Suprapubic skin (tissue), 4 donors: ENCODE results near the gene PRKRA. TPM values are rescaled to one million over a fixed set of nuclear protein-coding genes. Genes with fewer than 3 reads are reported as not detected.
"Not testable (repeated sequence)": the region's sequence is repeated elsewhere in the genome, so short reads cannot be mapped to it uniquely, and the experiment has no call there.

ENCODE experiments used
- DNase-seq, 2 donors: peaks; one replicate each; pipeline ENCODE4 v3.0.0-alpha.2; 2019; ENCODE audit warnings: low spot score in 2 of 2
- H3K27ac ChIP-seq: fragments of 200-600 bp; sonication (generic); one replicate; pipeline ENCODE4 v1.5.1; 2019
- H3K27me3 ChIP-seq: fragments of 200-600 bp; sonication (generic); one replicate; pipeline ENCODE4 v1.5.1; 2019
- H3K36me3 ChIP-seq: fragments of 200-600 bp; sonication (generic); one replicate; pipeline ENCODE4 v1.5.1; 2019
- H3K4me1 ChIP-seq: fragments of 200-600 bp; sonication (generic); one replicate; pipeline ENCODE4 v1.5.1; 2019
- H3K4me3 ChIP-seq: fragments of 200-600 bp; sonication (generic); one replicate; pipeline ENCODE4 v1.5.1; 2019; ENCODE audit warnings: mild to moderate bottlenecking
- H3K9me3 ChIP-seq: fragments of 200-600 bp; sonication (generic); one replicate; pipeline ENCODE4 v1.5.1; 2019
- EP300 ChIP-seq: sonication (generic); formaldehyde crosslinking; IDR thresholded peaks from one replicate; pipeline ENCODE4 v1.6.1; 2017; ENCODE audit warnings: antibody characterized with exemption
- POLR2A ChIP-seq, 2 donors: fragments of 450-650 bp; IDR thresholded peaks; one replicate each; pipeline ENCODE4 v1.6.1; 2017; ENCODE audit warnings: antibody characterized with exemption in 2 of 2, mild to moderate bottlenecking in 2 of 2, moderate library complexity in 2 of 2
- POLR2AphosphoS5 ChIP-seq, 3 donors: sonication (generic); formaldehyde crosslinking; IDR thresholded peaks; one replicate each; pipeline ENCODE4 v1.6.1; 2017; ENCODE audit warnings: antibody characterized with exemption in 3 of 3
- WGBS: methylation state at CpG from one replicate; pipeline ENCODE4 v1.1.5; 2018; 5-methylcytosine and 5-hydroxymethylcytosine counted together
- total RNA-seq, 4 donors: library from RNA; depleted of rRNA; stranded (reverse); fragments of >200 nt; gene quantifications; one replicate each; pipeline ENCODE4 v1.1.0, GENCODE V29; 2016
- TF ChIP-seq, protein P1 (sequence below), 2 donors: fragments of 200-600 bp in 1 of 2; fragments of 450-650 bp in 1 of 2; sonication (generic) in 1 of 2; IDR thresholded peaks; one replicate each; pipeline ENCODE4 v1.5.1; 2016 to 2019; ENCODE audit warnings: antibody characterized with exemption in 2 of 2, mild to moderate bottlenecking in 1 of 2, moderate library complexity in 1 of 2

PRKRA gene
- total RNA-seq, 4 donors from 2014 or later: 48.7 to 83.2 (median 56.8) TPM

DNA sequence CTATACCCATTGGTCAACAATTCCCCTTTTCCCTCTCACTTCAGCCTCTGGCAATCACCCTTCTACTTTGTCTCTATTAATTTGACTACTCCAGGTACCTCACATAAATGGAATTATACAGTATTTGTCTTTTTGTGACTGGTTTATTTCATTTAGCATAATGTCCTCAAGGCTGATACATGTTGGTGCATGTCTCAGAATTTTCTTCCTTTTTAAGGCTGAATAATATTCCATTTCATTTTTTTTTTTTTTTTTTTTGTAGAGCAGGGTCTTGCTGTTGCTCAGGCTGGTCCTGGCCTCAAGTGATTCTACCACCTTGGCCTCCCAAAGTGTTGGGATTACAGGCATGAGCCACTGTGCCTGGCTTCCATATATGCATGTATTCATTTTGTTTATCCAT, 25.5 kb upstream of the PRKRA start:
- DNase-seq: no peak

DNA sequence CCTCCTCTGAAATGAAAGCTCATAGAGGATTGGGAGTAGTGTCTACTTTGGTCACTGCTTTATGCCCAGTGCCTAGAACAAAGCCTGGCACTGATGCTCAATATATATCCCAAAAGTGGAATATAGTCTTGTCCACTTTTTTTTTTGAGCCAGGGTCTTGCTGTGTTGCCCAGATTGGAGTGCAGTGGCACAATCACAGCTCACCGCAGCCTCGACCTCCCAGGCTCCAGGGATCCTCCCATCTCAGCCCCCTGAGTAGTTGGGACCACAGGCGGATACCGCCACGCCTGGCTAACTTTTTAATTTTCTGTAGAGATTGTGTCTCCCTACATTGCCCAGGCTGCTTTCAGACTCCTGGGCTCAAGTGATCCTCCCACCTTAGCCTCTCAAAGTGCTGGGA, 23.6 kb upstream of the PRKRA start:
- H3K27me3 ChIP-seq: no peaks in the 10 kb centered on the region
- H3K4me3 ChIP-seq: no peak overlapping the region
- TF ChIP-seq POLR2A (IDR thresholded peaks at IDR 0.05) (no peak), POLR2AphosphoS5 (IDR thresholded peaks at IDR 0.05) (no peak), EP300 (no peak)
- TF ChIP-seq, protein P1, sequence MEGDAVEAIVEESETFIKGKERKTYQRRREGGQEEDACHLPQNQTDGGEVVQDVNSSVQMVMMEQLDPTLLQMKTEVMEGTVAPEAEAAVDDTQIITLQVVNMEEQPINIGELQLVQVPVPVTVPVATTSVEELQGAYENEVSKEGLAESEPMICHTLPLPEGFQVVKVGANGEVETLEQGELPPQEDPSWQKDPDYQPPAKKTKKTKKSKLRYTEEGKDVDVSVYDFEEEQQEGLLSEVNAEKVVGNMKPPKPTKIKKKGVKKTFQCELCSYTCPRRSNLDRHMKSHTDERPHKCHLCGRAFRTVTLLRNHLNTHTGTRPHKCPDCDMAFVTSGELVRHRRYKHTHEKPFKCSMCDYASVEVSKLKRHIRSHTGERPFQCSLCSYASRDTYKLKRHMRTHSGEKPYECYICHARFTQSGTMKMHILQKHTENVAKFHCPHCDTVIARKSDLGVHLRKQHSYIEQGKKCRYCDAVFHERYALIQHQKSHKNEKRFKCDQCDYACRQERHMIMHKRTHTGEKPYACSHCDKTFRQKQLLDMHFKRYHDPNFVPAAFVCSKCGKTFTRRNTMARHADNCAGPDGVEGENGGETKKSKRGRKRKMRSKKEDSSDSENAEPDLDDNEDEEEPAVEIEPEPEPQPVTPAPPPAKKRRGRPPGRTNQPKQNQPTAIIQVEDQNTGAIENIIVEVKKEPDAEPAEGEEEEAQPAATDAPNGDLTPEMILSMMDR (IDR thresholded peaks at IDR 0.05): no peak
- H3K36me3 ChIP-seq: no peaks in the 10 kb centered on the region
- 92% methylated on average over 5 of the region's 5 CpGs for WGBS
- no peak for DNase-seq
- no peaks in the 10 kb centered on the region for H3K9me3 ChIP-seq
- peaks cover 12% of the 10 kb centered on the region for H3K4me1 ChIP-seq
- H3K27ac ChIP-seq: no peak overlapping the region

More for the DNA sequence above, 25.5 kb upstream of the PRKRA start:
- H3K36me3 ChIP-seq: no peaks in the 10 kb centered on the region
- H3K4me1 ChIP-seq: peaks cover 26% of the 10 kb centered on the region
- TF ChIP-seq POLR2A (IDR thresholded peaks at IDR 0.05) (no peak), EP300 (no peak), POLR2AphosphoS5 (IDR thresholded peaks at IDR 0.05) (no peak)
- TF ChIP-seq, protein P1 (IDR thresholded peaks at IDR 0.05): no peak
- H3K27ac ChIP-seq: no peak overlapping the region
- H3K4me3 ChIP-seq: no peak overlapping the region
- H3K9me3 ChIP-seq: no peaks in the 10 kb centered on the region
- no peaks in the 10 kb centered on the region for H3K27me3 ChIP-seq

DNA sequence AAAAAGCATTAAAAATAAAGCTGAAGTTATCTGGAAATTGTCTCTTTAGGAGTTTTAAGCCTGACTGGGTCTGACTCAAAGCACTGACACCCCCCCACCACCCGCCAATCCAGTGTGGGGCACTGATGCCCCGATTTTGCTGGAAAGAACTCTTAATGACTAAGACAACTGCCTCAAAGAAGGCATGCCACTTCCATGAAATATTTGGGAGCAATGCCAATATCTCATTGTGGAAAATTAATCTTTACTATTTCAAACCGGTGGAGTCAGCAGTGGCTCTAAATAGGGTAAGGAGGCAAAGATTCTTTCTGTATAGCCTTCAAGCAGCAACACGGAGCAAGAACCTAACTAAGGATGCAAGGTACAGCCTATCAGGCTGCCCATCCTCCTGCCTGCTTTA, 23.0 kb upstream of the PRKRA start:
- DNase-seq: no peak
- WGBS: 37% methylated on average over 4 of the region's 4 CpGs

DNA sequence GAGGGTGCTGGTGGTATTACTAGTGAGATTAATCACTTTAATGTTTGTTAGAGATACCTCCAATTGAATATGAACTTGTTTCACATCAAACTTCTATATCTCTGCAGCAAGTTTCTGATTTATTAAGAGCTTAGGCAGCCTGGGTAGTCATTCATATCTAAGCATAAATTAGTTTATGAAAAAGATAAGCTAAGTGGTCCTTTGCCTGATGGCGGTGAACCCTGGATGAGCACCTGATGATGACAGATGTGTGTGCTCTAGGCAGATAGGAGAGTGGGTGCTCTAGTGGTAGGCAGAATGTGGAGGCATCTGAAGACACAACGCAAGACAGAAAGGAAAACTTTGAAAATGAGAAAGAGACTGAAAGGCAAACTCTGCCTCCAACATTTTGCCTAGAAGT, 22.4 kb upstream of the PRKRA start:
- no peaks in the 10 kb centered on the region for H3K27me3 ChIP-seq
- DNase-seq: no peak
- H3K27ac ChIP-seq: no peak overlapping the region
- H3K9me3 ChIP-seq: no peaks in the 10 kb centered on the region
- WGBS: 95% methylated on average over 2 of the region's 2 CpGs
- no peak overlapping the region for H3K4me3 ChIP-seq
- H3K4me1 ChIP-seq: peaks cover 8% of the 10 kb centered on the region
- TF ChIP-seq POLR2A (IDR thresholded peaks at IDR 0.05) (no peak), POLR2AphosphoS5 (IDR thresholded peaks at IDR 0.05) (no peak), EP300 (no peak)
- TF ChIP-seq, protein P1 (IDR thresholded peaks at IDR 0.05): no peak
- peaks cover 1% of the 10 kb centered on the region for H3K36me3 ChIP-seq

More for the DNA sequence above, 23.0 kb upstream of the PRKRA start:
- Histone ChIP-seq H3K4me1 (peaks cover 8% of the 10 kb centered on the region), H3K9me3 (no peaks in the 10 kb centered on the region), H3K4me3 (no peak overlapping the region), H3K36me3 (no peaks in the 10 kb centered on the region), H3K27ac (no peak overlapping the region), H3K27me3 (no peaks in the 10 kb centered on the region)
- TF ChIP-seq, protein P1 (IDR thresholded peaks at IDR 0.05): no peak
- no peak for TF ChIP-seq EP300
- no peak for TF ChIP-seq POLR2A (IDR thresholded peaks at IDR 0.05)
- no peak for TF ChIP-seq POLR2AphosphoS5 (IDR thresholded peaks at IDR 0.05)

DNA sequence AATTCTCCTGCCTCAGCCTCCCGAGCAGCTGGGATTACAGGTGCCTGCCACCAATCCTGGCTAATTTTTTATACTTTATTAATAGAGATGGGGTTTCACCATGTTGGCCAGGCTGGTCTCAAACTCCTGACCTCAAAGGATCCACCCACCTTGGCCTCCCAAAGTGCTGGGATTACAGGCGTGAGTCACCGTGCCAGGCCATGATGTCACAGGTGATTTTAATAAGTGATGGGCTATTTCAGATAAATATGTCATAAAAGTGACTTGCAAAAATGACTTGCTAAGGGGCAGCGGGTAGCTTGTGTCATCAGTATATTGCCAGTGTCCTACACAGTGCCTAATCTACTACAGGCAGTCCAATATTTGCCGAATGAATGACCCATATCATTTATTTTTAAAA, 20.3 kb upstream of the PRKRA start:
- WGBS: 96% methylated on average over 5 of the region's 5 CpGs

DNA sequence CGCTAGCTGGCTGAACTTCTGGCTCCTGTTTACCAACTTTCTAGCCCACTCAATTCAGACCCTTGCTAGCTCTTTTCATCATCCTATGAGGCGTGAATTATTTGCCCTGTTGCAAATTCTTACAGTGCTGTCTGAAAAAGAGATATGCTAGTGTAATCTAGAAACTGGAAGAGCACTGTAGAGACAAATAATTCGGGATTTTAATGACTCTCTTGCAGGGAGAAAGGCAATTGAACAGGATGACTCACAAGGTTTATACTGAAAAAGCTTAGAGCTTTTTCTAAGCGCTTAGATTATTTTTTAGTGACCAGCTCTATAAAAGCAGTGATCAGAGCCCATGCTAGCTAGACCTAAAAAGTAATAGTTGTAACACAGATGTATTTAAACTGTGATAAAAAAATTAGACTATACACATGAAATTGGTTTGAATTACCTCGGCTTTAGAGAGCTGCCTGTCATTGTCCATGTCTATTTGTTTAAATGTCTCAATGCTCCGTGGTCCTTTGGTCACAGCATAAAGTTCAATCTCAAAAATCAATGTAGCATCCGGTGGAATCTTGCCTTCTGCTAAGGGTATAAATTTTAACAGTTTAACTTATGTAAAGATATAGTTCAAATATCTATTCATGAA, 18.4 kb upstream of the PRKRA start:
- H3K27ac ChIP-seq: no peak overlapping the region
- no peaks in the 10 kb centered on the region for H3K4me1 ChIP-seq
- WGBS: 92% methylated on average over 7 of the region's 7 CpGs
- H3K36me3 ChIP-seq: peaks cover 11% of the 10 kb centered on the region
- no peaks in the 10 kb centered on the region for H3K9me3 ChIP-seq
- DNase-seq: no peak
- no peak overlapping the region for H3K4me3 ChIP-seq
- H3K27me3 ChIP-seq: no peaks in the 10 kb centered on the region
- TF ChIP-seq POLR2A (IDR thresholded peaks at IDR 0.05) (no peak), EP300 (no peak), POLR2AphosphoS5 (IDR thresholded peaks at IDR 0.05) (no peak)
- TF ChIP-seq, protein P1 (IDR thresholded peaks at IDR 0.05): no peak

More for the DNA sequence above, 20.3 kb upstream of the PRKRA start:
- not testable (repeated sequence) for H3K27me3 ChIP-seq, H3K9me3 ChIP-seq, H3K4me1 ChIP-seq, H3K27ac ChIP-seq, DNase-seq, H3K4me3 ChIP-seq
- H3K36me3 ChIP-seq: peaks cover 11% of the 10 kb centered on the region
